Fibroblast of upper back skin (primary cell): ENCODE measurements around the gene ARHGEF39.
"Not testable (repeated sequence)": the region's sequence is repeated elsewhere in the genome, so short reads cannot be mapped to it uniquely, and the experiment has no call there.

Experiments used
- DNase-seq: peaks from one replicate; pipeline ENCODE4 v3.0.0-alpha.2; 2013

Gene ARHGEF39

GRCh38 chr9:35649431-35650340 is 15.3 kb downstream of the ARHGEF39 start:
- peak; percentile 19 for DNase-seq

GRCh38 chr9:35646533-35647265 is 18.3 kb downstream of the ARHGEF39 start:
- DNase-seq: peak; percentile 83

- DNase-seq: no peak
Observed at GRCh38 chr9:35646153-35646532, 18.9 kb downstream of the ARHGEF39 start.

- not testable (repeated sequence) for DNase-seq
Observed at GRCh38 chr9:35645736-35646135, 19.3 kb downstream of the ARHGEF39 start.

GRCh38 chr9:35643046-35643445 is 21.9 kb downstream of the ARHGEF39 start:
- DNase-seq: no peak

- not testable (repeated sequence) for DNase-seq
Observed at GRCh38 chr9:35641478-35641877, 23.5 kb downstream of the ARHGEF39 start.

GRCh38 chr9:35640431-35640830 is 24.6 kb downstream of the ARHGEF39 start:
- not testable (repeated sequence) for DNase-seq

GRCh38 chr9:35639631-35640030 is 25.4 kb downstream of the ARHGEF39 start:
- no peak for DNase-seq

GRCh38 chr9:35639225-35639624 is 25.8 kb downstream of the ARHGEF39 start:
- not testable (repeated sequence) for DNase-seq

- not testable (repeated sequence) for DNase-seq
Observed at GRCh38 chr9:35638751-35639150, 26.2 kb downstream of the ARHGEF39 start.

GRCh38 chr9:35637427-35637955 is 27.5 kb downstream of the ARHGEF39 start:
- not testable (repeated sequence) for DNase-seq

- DNase-seq: not testable (repeated sequence)
Observed at GRCh38 chr9:35636877-35637246, 28.1 kb downstream of the ARHGEF39 start.

- DNase-seq: no peak
Observed at GRCh38 chr9:35636135-35636876, 28.7 kb downstream of the ARHGEF39 start.

GRCh38 chr9:35635730-35636129 is 29.3 kb downstream of the ARHGEF39 start:
- DNase-seq: no peak

GRCh38 chr9:35629597-35629996 is 35.4 kb downstream of the ARHGEF39 start:
- DNase-seq: no peak

GRCh38 chr9:35628389-35628991 is 36.5 kb downstream of the ARHGEF39 start:
- no peak for DNase-seq

- no peak for DNase-seq
Observed at GRCh38 chr9:35627575-35627974, 37.4 kb downstream of the ARHGEF39 start.

GRCh38 chr9:35619800-35620158 is 45.2 kb downstream of the ARHGEF39 start:
- no peak for DNase-seq

GRCh38 chr9:35618854-35619799 is 45.9 kb downstream of the ARHGEF39 start:
- DNase-seq: no peak

GRCh38 chr9:35618325-35618727 is 46.7 kb downstream of the ARHGEF39 start, which contains the start of gene CD72:
Gene CD72, minus strand, starts transcription at chr9:35618413. Its CDS starts 110 bp downstream, at chr9:35618303.
- DNase-seq: no peak

GRCh38 chr9:35617548-35617947 is 47.4 kb downstream of the ARHGEF39 start:
- DNase-seq: no peak
